ENCODE results near the gene PSD. TPM values are rescaled to one million over a fixed set of nuclear protein-coding genes. Genes with fewer than 3 reads are reported as not detected.

PSD gene
- total RNA-seq, 2 experiments from 2014 or later: 3.6 to 4.3 TPM

DNA sequence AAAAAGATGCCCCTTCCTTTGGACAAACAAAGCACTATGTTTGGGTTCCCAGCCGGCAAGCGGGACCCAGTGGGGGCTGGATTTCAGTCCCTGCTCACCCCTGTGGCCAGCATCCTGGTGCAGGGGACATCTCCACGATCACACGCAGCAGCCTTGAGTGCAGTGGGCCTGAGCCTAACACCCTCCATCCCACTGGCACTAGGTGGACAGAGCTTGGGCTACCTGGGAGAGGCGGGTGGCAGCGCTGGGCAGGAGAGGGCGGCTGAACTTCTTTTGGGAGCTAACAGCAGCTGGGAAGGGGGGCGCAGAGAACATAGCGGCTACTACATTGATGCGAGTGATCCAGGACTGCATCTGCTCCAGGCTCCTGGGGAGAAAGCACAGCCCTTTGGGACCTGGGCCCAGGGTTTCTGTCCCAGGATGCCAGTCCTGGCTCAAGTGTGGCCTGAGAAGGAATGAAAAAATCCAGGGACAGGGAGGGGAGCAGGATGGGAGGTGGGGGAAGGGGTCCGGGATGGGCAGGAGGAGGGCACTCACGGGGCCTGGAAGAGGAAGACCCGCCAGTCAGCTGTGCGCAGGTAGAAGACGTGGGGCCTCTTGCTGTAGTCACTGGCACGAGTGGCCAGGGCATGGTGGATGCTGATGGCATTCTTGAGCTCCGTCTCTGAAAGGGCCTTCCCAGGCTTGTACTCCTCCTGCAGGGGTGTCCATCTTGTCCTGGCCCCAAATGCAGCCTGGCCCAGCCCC lies 14.1 kb downstream of the PSD start:
- H3K4me1 Mint-ChIP-seq: peaks cover 15% of the 10 kb centered on the region

DNA sequence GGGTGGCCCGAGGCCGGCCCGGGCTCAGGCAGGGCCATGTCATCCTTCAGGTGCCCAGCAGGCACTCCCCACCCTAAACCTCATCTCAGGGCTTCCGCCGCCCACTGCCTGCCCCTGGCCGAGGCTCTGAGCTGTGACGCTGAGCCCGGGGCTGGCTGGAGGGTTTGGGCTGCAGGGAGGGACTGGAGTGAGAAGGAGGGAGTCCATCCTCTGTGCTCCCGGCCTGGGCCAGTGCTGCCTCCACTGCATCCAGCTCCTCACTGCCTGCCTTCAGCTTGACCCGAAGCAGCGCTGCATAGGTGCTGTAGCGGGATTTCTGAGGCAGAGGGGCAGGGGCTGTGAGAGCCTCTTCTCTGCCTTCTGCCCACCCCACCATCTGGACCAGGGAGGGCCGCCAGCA lies 15.5 kb downstream of the PSD start:
- Mint-ChIP-seq H3K4me1 (peaks cover 17% of the 10 kb centered on the region), H3K4me3 (no peak overlapping the region), H3K27ac (no peak overlapping the region), H3K9me3 (no peaks in the 10 kb centered on the region), H3K36me3 (peaks cover 4% of the 10 kb centered on the region), H3K27me3 (peaks cover 2% of the 10 kb centered on the region)
- ATAC-seq (ENCODE audit: low read depth): no peak
- POLR2A ChIA-PET: interaction anchor here (1.2 kb wide), 1 partner anchor 9 kb away, joined by 3 read pairs; no protein-coding TSS in a partner anchor
- no peak for DNase-seq

More for the DNA sequence above, 14.1 kb downstream of the PSD start:
- peaks cover 8% of the 10 kb centered on the region for H3K27me3 Mint-ChIP-seq
- no peak overlapping the region for H3K4me3 Mint-ChIP-seq
- ATAC-seq (ENCODE audit: low read depth) (no peak), DNase-seq (no peak)
- no peak overlapping the region for H3K27ac Mint-ChIP-seq
- peaks cover 4% of the 10 kb centered on the region for H3K36me3 Mint-ChIP-seq
- POLR2A ChIA-PET: interaction anchor here (1.2 to 1.6 kb wide), 2 partner anchors 9 to 10 kb away, joined by 3 to 8 read pairs; partner anchors contain the start of gene NFKB2
- H3K9me3 Mint-ChIP-seq: no peaks in the 10 kb centered on the region

DNA sequence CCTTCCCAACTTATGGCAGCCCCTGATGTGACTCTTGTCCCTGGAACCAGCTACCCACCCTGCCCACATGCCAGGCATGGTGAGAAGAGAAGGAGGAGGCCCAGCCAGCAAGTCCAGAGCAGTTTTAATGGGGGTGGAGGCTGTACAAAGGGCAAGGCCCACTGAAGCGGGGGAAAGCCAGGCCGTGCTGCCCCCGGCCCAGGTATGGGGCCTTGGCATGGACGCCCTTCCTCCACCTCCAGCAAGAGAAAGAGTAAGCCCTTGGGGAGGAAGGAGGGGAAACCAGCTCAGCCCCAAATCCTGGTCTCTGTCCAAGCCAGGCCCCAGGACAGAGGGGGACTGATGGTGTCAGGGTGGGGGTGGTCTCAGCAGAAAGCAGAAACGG lies 16.1 kb downstream of the PSD start:
- POLR2A ChIA-PET: interaction anchor here (1.0 kb wide), 1 partner anchor 74 kb away, joined by 3 read pairs; no protein-coding TSS in a partner anchor
- ATAC-seq (ENCODE audit: low read depth) (no peak), DNase-seq (no peak)
- no peaks in the 10 kb centered on the region for H3K27me3 Mint-ChIP-seq
- peaks cover 4% of the 10 kb centered on the region for H3K36me3 Mint-ChIP-seq
- H3K4me3 Mint-ChIP-seq: no peak overlapping the region
- H3K27ac Mint-ChIP-seq: no peak overlapping the region
- H3K4me1 Mint-ChIP-seq: peaks cover 16% of the 10 kb centered on the region
- H3K9me3 Mint-ChIP-seq: no peaks in the 10 kb centered on the region

DNA sequence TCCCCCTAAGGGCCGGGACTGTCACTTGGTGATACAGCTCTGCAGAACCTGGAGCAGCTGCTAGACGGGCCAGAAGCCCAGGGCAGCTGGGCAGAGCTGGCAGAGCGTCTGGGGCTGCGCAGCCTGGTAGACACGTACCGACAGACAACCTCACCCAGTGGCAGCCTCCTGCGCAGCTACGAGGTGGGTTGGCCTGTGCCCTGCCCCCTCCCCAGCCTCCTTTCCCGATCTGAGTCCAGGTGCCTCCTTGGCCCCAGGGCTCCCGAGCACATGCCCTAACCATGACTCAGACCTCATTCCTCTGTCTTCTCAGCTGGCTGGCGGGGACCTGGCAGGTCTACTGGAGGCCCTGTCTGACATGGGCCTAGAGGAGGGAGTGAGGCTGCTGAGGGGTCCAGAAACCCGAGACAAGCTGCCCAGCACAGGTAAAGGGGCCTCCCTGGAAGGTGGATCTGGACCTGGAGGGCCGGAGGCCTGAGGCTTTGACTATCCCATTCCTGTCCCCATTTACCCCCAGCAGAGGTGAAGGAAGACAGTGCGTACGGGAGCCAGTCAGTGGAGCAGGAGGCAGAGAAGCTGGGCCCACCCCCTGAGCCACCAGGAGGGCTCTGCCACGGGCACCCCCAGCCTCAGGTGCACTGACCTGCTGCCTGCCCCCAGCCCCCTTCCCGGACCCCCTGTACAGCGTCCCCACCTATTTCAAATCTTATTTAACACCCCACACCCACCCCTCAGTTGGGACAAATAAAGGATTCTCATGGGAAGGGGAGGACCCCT lies 16.7 kb downstream of the PSD start:
- Mint-ChIP-seq H3K36me3 (peaks cover 4% of the 10 kb centered on the region), H3K27me3 (no peaks in the 10 kb centered on the region), H3K27ac (no peak overlapping the region), H3K4me3 (no peak overlapping the region), H3K9me3 (no peaks in the 10 kb centered on the region), H3K4me1 (peaks cover 16% of the 10 kb centered on the region)
- no peak for ATAC-seq (ENCODE audit: low read depth)
- POLR2A ChIA-PET: interaction anchor here (1.0 kb wide), 1 partner anchor 74 kb away, joined by 3 read pairs; no protein-coding TSS in a partner anchor
- DNase-seq: no peak

DNA sequence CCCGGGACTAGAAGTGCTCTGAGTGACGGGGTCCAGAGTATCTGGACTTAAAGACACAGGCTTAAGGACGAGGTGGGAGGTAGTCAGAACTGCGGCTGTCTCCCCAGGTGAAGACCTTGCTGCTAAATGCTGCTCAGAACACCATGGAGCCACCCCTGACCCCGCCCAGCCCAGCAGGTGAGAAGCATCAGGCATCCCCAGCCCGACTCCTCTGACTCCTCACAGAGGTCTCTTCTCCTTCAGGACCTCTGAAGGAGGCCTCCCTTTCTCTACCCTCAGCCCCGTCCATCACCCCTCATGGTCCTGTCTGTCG lies 17.3 kb downstream of the PSD start:
- peaks cover 18% of the 10 kb centered on the region for H3K4me1 Mint-ChIP-seq
- DNase-seq (no peak), ATAC-seq (ENCODE audit: low read depth) (no peak)
- peak overlapping the region; percentile 25 for H3K27ac Mint-ChIP-seq
- no peaks in the 10 kb centered on the region for H3K27me3 Mint-ChIP-seq
- POLR2A ChIA-PET: no interaction called here
- H3K4me3 Mint-ChIP-seq: no peak overlapping the region
- no peaks in the 10 kb centered on the region for H3K9me3 Mint-ChIP-seq
- peaks cover 4% of the 10 kb centered on the region for H3K36me3 Mint-ChIP-seq

DNA sequence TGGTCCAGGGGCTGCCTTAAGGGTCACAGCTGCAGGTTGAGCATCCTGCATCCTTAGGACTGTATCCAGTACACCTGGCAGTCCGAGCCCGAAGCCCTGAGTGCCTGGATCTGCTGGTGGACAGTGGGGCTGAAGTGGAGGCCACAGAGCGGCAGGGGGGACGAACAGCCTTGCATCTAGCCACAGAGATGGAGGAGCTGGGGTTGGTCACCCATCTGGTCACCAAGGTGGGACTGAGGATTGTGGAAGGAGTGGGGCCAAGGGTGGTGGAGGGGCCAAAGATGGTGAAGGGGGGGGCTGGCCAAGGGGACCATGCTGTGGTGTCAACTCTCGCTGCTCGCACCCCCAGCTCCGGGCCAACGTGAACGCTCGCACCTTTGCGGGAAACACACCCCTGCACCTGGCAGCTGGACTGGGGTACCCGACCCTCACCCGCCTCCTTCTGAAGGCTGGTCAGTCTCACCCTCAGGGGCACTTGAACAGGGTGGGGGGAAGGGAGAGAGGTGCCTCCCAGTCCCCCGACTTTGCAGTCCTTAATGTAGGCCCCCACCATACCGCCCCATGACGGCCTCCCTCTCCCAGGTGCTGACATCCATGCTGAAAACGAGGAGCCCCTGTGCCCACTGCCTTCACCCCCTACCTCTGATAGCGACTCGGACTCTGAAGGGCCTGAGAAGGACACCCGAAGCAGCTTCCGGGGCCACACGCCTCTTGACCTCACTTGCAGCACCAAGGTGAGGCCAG lies 17.8 kb downstream of the PSD start:
- H3K4me3 Mint-ChIP-seq: no peak overlapping the region
- H3K4me1 Mint-ChIP-seq: peaks cover 21% of the 10 kb centered on the region
- peaks cover 6% of the 10 kb centered on the region for H3K36me3 Mint-ChIP-seq
- no peak for DNase-seq
- POLR2A ChIA-PET: interaction anchor here (1.1 kb wide), 1 partner anchor 32 kb away, joined by 4 read pairs; the partner anchor contains the start of gene CUEDC2
- no peak for ATAC-seq (ENCODE audit: low read depth)
- H3K27ac Mint-ChIP-seq: peak overlapping the region; percentile 25
- no peaks in the 10 kb centered on the region for H3K27me3 Mint-ChIP-seq
- H3K9me3 Mint-ChIP-seq: no peaks in the 10 kb centered on the region

DNA sequence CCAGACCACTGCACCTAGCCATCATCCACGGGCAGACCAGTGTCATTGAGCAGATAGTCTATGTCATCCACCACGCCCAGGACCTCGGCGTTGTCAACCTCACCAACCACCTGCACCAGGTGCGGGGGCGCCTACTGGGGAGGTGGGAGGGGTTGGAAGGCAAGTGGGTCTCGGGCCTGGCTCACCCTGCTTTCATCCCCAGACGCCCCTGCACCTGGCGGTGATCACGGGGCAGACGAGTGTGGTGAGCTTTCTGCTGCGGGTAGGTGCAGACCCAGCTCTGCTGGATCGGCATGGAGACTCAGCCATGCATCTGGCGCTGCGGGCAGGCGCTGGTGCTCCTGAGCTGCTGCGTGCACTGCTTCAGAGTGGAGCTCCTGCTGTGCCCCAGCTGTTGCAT lies 18.5 kb downstream of the PSD start:
- Mint-ChIP-seq H3K4me1 (peaks cover 19% of the 10 kb centered on the region), H3K27me3 (no peaks in the 10 kb centered on the region), H3K4me3 (peak overlapping the region; percentile 59), H3K36me3 (peaks cover 6% of the 10 kb centered on the region), H3K27ac (peak overlapping the region; percentile 30), H3K9me3 (no peaks in the 10 kb centered on the region)
- no peak for DNase-seq
- no peak for ATAC-seq (ENCODE audit: low read depth)
- POLR2A ChIA-PET: interaction anchor here (0.8 to 1.5 kb wide), 8 partner anchors 16 to 173 kb away, joined by 3 to 5 read pairs (median 4); partner anchors contain the start of gene CUEDC2

DNA sequence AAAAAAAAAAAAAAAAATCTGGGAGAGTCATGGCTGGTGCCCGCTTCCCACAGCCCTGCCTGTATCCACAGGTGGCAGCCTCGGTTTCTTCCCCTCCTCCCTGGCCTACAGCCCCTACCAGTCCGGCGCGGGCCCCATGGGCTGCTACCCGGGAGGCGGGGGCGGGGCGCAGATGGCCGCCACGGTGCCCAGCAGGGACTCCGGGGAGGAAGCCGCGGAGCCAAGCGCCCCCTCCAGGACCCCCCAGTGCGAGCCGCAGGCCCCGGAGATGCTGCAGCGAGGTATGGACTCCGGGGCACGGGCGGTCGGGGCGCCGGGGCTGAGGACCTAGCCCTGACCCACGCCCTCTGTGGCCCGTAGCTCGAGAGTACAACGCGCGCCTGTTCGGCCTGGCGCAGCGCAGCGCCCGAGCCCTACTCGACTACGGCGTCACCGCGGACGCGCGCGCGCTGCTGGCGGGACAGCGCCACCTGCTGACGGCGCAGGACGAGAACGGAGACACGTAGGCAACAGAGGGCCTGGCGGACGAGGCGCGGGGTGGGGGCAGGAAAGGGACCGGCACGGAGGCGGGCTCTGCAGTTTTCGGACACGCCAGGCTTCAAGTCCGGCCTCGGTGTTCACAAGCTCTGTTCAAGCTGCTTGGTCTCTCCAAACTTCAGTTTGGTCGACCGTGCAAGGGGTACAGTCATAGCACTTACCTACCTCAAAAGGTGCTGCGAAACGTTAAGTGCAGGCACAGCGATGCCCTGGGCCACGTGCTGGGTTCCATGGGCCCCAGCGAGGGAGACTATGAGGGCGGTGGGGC lies 19.2 kb downstream of the PSD start:
- POLR2A ChIA-PET: interaction anchor here (0.6 to 1.5 kb wide), 12 partner anchors 10 to 173 kb away, joined by 3 to 6 read pairs (median 3); partner anchors contain the start of gene CUEDC2
- peak; percentile 71 for ATAC-seq (ENCODE audit: low read depth)
- no peaks in the 10 kb centered on the region for H3K27me3 Mint-ChIP-seq
- peaks cover 21% of the 10 kb centered on the region for H3K4me1 Mint-ChIP-seq
- peak overlapping the region; percentile 48 for H3K27ac Mint-ChIP-seq
- H3K9me3 Mint-ChIP-seq: no peaks in the 10 kb centered on the region
- peak; percentile 96 for DNase-seq
- H3K36me3 Mint-ChIP-seq: peaks cover 6% of the 10 kb centered on the region
- H3K4me3 Mint-ChIP-seq: peak overlapping the region; percentile 66

DNA sequence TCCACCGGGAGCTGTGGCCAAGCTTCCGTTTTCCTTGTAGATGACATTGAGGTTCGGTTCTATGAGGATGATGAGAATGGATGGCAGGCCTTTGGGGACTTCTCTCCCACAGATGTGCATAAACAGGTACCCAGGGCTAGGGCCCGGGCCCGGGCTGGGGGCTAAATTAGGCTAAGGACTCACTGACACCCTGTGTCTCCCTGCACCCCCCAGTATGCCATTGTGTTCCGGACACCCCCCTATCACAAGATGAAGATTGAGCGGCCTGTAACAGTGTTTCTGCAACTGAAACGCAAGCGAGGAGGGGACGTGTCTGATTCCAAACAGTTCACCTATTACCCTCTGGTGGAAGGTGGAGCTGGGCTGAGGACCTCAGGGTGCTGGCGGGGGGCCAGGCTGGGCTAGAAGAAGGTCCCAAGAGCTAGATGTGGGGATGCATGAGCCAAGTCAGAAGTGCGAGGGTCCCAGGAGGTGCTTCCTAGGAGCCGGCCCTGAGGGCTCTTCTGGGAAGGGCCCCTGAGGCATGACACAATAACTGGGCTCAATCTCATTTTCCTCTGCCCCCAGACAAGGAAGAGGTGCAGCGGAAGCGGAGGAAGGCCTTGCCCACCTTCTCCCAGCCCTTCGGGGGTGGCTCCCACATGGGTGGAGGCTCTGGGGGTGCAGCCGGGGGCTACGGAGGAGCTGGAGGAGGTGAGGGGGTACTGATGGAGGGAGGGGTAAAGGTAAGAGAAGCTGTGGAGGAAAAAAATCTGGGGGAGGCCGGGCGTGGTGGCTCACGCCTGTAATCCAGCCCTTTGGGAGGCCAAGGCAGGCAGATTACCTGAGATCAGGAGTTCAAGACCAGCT lies 20.2 kb downstream of the PSD start:
- DNase-seq: no peak
- no peak for ATAC-seq (ENCODE audit: low read depth)
- Mint-ChIP-seq H3K4me1 (peaks cover 23% of the 10 kb centered on the region), H3K27me3 (no peaks in the 10 kb centered on the region), H3K27ac (peak overlapping the region; percentile 41), H3K9me3 (no peaks in the 10 kb centered on the region), H3K4me3 (peak overlapping the region; percentile 66), H3K36me3 (peaks cover 6% of the 10 kb centered on the region)
- POLR2A ChIA-PET: interaction anchor here (0.6 to 5.0 kb wide), 11 partner anchors 9 to 793 kb away, joined by 3 to 30 read pairs (median 4); partner anchors contain the start of genes CUEDC2 and SUFU

DNA sequence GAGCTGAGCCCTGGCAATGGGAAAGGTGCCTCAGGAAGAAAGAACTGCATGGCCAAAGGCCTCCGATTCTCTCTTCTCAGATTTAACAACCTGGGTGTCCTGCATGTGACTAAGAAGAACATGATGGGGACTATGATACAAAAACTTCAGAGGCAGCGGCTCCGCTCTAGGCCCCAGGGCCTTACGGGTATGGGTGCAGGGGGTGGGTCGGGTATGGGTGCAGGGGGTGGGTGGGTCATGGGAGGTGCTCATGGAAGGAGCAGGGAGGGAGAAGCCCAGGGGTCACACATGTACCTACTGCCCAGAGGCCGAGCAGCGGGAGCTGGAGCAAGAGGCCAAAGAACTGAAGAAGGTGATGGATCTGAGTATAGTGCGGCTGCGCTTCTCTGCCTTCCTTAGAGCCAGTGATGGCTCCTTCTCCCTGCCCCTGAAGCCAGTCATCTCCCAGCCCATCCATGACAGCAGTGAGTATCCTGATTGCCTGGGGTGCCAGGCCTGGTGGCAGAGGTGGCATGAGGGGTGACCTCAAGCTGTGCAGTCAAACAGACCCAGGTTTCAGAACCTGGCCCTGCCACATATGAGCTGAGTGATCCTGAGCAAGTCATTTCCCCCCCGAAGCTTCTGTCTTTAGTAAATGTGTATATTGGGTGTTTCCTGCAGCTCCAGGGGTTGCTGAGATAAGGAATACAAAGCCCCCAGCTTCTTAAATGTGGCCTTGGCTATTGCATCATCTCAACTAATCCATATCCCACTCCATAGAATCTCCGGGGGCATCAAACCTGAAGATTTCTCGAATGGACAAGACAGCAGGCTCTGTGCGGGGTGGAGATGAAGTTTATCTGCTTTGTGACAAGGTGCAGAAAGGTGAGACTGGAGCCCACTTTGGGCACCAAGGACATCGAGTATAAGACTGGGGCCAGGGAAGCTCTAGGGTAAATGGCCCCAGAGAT lies 21.1 kb downstream of the PSD start:
- peak overlapping the region; percentile 96 for H3K27ac Mint-ChIP-seq
- POLR2A ChIA-PET: interaction anchor here (0.6 to 5.0 kb wide), 4 partner anchors 12 to 793 kb away, joined by 3 to 30 read pairs (median 4); partner anchors contain the start of genes CUEDC2 and SUFU
- H3K4me3 Mint-ChIP-seq: peak overlapping the region; percentile 90
- no peaks in the 10 kb centered on the region for H3K27me3 Mint-ChIP-seq
- H3K4me1 Mint-ChIP-seq: peaks cover 25% of the 10 kb centered on the region
- ATAC-seq (ENCODE audit: low read depth) (no peak), DNase-seq (no peak)
- peaks cover 6% of the 10 kb centered on the region for H3K36me3 Mint-ChIP-seq
- H3K9me3 Mint-ChIP-seq: no peaks in the 10 kb centered on the region

DNA sequence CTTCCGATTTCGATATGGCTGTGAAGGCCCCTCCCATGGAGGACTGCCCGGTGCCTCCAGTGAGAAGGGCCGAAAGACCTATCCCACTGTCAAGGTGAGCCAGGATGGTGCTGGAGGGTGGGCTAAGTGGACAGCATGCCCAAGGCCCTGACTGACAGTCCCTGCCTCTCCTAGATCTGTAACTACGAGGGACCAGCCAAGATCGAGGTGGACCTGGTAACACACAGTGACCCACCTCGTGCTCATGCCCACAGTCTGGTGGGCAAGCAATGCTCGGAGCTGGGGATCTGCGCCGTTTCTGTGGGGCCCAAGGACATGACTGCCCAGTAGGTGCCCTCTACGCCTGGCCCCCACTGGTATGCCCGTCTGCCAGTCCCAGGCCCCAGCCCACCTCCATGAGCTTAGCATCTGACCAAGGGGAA lies 21.8 kb downstream of the PSD start:
- Mint-ChIP-seq H3K9me3 (no peaks in the 10 kb centered on the region), H3K4me3 (peak overlapping the region; percentile 90), H3K4me1 (peaks cover 25% of the 10 kb centered on the region), H3K27ac (peak overlapping the region; percentile 96), H3K27me3 (no peaks in the 10 kb centered on the region), H3K36me3 (peaks cover 6% of the 10 kb centered on the region)
- DNase-seq (no peak), ATAC-seq (ENCODE audit: low read depth) (no peak)
- POLR2A ChIA-PET: interaction anchor here (5.0 kb wide), 1 partner anchor 36 kb away, joined by 30 read pairs; the partner anchor contains the start of gene CUEDC2

All from activated naive CD8-positive, alpha-beta T cell treated with anti-CD3 and anti-CD28 coated beads, Interleukin-2, amount 10 ng/mL, durations not matched to agents 7 days and 5 days (primary cell).